ENCODE results near the gene HOXB8. TPM values are rescaled to one million over a fixed set of nuclear protein-coding genes. Genes with fewer than 3 reads are reported as not detected.

The HOXB8 gene
- total RNA-seq, 1 experiment from 2014 or later: 1.2 TPM

- DNase-seq (ENCODE audit: extremely low read depth, low read depth): no peak
Observed at GRCh38 chr17:48586355-48587258, 28.5 kb downstream of the HOXB8 start.

DNA sequence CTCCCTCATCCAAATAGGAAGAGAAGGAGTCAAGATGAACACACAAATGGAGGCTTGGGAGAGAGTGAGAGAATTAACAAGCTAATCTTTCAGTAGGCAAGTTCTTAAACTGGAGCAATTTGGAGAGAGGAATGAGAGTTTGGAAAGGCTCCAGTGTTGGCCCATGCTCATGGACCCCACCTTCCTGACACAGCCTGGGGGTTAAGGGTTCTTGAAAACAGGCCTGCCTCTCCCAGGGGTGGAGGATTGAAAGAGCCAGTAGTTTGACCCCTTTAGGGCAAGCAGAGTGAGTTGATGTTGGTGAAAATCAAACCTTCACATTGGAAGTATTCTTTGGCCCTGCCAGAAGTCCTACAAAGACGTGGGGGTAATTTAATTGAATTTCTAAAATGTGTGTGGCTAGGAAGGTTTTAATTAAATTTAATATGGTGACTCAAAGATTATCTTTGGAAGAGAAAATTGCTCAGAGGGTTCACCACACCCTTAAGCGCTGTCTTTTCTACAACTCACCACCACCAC, 30.8 kb downstream of the HOXB8 start:
- no peak for DNase-seq (ENCODE audit: extremely low read depth, low read depth)

DNA sequence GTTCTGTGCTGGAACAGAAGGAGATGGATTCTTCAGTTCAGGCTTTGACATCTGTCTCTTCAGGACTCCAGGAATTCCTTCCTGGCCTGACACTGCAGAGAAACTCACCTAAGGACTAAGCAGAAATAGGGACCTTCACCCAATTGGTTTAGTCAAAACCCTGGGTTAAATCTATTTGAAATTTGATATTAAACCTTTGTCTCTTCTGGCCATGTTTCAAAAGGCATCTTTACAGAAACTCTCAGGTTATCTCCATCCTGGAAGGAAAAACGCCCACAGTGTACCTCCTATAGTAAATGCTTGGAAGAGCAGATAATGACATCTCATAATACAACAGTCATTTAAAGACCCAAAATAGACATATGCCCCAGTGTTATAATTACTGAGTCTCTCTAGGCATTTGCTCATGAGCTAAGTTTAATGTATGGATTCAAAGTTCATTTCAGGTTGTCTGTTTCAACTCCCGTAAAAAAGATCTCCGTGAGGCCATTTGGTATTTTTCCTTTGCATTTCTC, 31.3 kb downstream of the HOXB8 start:
- DNase-seq (ENCODE audit: extremely low read depth, low read depth): no peak

DNA sequence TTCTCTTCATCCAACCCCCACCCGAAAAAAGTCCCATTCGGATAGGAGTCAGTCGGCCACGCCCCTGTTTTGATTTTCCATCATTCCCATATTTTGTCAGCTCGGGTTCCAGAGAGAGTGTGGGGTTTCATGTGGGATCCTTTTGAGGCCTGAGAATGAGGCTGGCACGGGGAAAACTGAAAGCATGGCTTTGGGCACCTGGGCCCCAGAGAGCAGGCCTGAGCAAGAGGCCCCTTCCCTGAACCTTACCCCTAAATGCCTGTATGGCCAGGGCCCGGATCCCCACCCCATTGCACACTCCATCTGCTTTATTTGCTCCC, 32.4 kb downstream of the HOXB8 start:
- DNase-seq (ENCODE audit: extremely low read depth, low read depth): no peak

GRCh38 chr17:48579760-48580554, 35.1 kb downstream of the HOXB8 start:
- no peak for DNase-seq (ENCODE audit: extremely low read depth, low read depth)

GRCh38 chr17:48579471-48579759, 35.7 kb downstream of the HOXB8 start:
- no peak for DNase-seq (ENCODE audit: extremely low read depth, low read depth)

GRCh38 chr17:48578616-48579470, 36.2 kb downstream of the HOXB8 start:
- no peak for DNase-seq (ENCODE audit: extremely low read depth, low read depth)

DNA sequence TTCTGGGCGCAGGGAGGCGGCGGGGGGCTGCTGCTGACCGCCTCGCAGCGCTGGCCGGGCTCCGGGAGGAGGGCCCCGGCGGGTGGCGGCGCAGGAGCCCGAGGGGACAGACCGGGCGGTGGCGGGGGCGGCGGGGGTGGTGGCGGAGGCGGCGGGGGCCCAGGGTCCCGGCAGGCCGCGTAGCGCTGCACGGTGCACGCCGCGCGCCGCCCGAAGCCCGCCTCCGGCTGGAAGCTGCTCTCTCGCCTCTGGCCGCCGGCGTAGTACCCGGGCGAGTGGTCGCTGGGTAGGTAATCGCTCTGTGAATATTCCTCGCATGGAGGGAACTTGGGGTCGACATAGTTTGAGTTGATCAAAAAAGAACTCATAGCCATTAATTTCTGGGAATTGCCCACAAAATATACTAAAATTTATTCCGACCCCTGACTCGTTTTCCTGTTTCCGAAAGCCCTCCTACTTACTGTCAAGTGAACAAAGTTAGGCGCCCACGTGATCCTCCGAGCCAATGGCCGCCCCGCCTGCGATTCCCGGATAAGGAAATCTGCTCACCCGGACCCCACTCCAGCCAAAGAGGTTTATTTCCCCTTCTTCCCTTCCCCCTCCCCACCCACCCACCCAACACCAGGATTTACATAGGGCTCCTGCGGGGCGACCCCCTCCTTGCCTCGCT, 37.0 kb downstream of the HOXB8 start, which contains the start of gene HOXB4:
Gene HOXB4, minus strand, starts transcription at position 405 of the 670 bp plus-strand sequence. Its CDS starts 31 bp downstream, at position 374.
- DNase-seq (ENCODE audit: extremely low read depth, low read depth): no peak

- no peak for DNase-seq (ENCODE audit: extremely low read depth, low read depth)
Observed at GRCh38 chr17:48577330-48577945, 37.7 kb downstream of the HOXB8 start.

DNA sequence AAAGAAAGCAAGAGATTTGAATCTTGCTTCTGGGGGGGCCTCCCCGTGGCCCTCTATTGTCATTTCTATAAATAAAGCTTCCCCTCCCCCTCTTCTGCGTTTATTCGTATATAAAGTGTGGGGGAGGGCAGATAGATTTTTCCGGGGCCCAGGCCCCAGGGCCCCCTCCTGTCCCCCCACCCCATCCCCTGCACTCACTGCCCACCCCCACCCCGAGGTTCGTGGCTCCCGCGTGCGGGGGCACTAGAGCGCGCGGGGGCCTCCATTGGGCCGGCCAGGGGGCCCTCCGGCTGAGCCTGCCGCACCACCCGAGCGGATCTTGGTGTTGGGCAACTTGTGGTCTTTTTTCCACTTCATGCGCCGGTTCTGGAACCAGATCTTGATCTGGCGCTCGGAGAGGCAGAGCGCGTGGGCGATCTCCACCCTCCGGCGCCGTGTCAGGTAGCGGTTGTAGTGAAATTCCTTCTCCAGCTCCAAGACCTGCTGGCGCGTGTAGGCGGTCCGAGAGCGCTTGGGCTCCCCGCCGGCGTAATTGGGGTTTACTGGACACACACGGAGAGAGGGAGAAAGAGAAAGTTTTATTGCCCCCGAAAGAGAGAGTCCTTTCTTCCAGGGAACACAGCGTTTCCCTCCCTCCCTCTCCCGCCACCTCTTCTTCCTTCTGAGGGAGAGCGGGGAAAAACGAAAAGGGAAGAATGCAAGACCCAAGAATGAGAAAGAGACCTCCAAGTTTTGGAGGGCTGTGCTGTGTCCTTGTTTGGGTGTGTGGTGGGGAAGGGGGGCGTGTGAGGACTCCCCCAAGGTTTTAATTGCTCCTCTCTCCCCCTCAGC, 38.4 kb downstream of the HOXB8 start:
- DNase-seq (ENCODE audit: extremely low read depth, low read depth): no peak

DNA sequence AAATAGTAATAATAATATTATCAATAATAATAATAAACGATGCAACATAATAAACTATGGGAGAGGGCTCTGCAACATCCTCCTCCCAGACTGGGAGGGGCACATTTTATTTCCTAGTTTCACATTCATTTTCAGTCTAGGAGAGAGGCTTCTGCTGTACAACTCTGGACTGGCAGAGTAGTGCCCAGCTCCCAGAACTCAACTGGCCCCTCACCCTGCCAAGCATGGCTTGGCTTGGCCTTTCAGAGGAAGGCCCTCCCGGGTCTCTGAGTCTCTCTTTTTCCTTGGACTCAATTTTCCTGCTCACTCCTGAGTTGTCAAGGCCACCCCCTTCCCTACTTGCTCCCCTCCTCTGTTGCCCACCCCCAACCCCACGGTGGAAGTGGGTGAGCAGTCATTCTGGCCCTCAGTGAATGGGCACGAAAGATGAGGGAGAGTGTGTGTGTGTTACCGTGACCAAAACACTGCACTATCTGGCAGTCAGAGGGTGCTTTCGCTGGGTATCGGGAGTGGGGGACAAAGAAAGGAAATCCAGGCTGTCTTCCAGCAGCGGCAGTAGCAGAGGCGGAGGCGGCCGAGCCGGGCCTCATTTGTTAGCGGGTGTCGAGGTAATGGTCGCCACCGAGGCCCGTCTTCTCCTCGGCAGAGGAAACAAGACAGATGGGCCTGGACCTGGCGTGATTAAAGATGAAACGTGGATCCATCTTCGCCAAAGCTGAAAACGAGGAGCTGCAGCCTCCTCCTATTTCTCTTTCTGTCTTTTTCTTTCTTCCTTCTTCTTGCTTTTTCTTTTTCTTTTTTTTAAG, 39.2 kb downstream of the HOXB8 start:
- DNase-seq (ENCODE audit: extremely low read depth, low read depth): no peak

DNA sequence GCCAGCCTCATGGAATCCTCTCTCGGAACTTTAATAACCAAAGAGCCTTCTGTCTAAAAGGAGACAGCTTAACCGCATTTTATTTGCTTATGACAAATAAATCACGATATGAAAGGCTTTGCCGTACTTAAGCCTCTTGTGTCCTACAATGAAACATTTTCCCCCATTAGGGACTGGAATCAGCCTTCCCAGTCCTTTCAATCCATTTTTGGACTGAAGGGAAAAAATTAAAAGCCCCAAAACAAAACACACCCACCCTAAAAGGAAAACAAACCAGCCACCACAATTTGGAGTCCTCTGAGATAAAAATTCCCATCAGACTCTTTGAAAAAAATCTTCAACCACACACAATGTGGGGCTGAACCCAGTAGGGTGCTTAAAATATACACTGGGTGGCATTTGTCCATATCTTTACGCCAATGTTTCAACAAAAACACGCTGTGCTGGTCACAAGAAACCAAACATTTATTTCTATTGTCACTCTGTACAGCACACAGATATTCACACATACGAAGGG, 40.0 kb downstream of the HOXB8 start:
- no peak for DNase-seq (ENCODE audit: extremely low read depth, low read depth)

DNA sequence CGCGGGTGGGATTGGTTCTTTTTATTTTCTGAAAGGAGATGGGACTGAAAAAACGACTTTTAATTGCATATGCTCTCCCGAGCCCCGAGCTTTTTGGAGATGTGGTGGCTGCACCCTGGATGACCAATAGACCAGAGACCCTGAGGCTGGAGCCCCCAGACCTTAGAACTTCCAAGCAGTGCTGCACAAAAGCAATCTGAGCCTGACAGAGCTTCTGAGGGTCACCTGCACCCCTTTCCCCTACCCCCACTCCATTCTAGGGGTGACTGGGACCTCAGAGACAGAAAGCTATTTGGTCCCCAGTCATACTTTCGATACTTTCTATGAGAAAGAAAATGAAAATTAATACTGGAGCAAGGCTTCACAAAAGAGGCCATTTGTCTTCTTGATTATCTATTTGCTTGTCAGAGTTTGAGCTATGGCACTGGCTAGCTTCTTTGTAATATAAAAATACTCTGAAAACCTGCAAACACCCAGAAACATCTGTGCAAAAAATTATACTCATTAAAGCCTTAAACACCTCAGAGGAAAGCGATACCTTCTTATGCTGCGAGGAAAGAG, 40.5 kb downstream of the HOXB8 start:
- DNase-seq (ENCODE audit: extremely low read depth, low read depth): no peak

DNA sequence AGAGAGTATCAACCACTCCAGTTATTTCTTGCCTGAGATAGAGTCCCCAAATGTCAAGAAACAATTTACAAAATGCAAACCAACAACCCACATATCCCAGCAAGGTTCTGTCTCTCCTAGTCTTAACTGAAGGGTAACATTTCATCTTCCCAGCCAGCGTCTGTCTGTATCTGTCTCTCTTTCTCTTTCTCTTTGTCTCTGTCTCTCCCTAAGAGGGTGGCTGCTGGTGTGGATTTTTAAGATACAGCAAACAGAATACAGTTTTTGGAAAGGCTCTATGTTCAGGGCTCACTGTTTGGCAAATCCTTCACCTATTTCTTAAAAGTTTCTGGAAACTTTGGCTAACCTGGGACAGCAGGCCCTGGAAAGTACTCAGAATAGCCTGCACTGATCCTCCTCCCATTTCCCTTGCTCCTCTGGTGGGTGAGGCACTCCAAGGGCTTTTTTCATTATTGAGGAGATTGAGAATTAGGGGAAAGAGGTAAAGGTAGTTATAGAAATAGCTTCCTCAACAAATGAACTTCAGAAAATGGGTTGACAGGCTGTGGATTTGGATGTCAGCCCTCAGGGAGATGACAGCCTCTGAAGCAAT, 43.2 kb downstream of the HOXB8 start:
- DNase-seq (ENCODE audit: extremely low read depth, low read depth): no peak

DNA sequence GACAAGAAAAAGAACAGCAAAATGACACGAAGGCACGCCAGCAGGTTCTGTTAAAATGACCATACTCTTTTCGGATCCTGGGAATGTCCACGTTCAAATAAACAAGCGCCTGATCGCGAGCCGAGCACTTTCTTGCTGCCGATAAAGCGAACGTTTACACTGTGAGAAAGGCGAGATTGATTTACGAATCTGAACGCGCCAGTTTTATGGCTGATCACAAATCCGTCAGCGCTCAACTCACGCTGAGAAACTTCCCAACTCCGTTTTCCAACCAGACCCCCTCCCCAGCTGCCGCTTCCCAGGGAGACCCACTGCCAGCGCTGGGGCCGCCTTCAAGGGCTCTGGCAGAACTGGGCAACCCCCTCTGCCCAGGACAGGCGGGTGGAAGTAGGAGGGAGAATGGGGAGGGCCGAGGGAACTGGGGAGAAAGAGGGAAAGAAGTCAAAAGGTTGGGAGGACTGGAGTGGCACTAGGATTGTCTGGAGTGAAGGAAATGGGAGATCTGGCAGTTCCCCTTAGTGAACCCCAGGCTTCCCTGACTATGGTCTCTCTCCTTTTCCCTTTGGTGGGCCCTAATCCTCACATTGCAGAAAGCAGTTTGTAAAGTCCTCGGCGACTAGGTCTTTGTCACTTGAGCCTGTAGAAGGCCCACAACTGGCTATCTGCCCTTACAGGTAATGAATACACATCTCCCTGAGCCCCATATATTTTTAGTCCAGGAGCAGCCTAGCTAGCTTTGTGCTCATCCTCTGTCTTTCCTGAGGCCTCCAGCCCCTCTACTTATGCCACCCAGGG, 43.9 kb downstream of the HOXB8 start:
- no peak for DNase-seq (ENCODE audit: extremely low read depth, low read depth)

All from NCI-H460 (cell line).